NCI-H2171 (cell line): ENCODE data around the gene ZMIZ1.

Source experiments
- DNase-seq: peaks from one replicate; lab custom pipeline; 2025; lab: John Stamatoyannopoulos, UW

The ZMIZ1 gene, protein sequence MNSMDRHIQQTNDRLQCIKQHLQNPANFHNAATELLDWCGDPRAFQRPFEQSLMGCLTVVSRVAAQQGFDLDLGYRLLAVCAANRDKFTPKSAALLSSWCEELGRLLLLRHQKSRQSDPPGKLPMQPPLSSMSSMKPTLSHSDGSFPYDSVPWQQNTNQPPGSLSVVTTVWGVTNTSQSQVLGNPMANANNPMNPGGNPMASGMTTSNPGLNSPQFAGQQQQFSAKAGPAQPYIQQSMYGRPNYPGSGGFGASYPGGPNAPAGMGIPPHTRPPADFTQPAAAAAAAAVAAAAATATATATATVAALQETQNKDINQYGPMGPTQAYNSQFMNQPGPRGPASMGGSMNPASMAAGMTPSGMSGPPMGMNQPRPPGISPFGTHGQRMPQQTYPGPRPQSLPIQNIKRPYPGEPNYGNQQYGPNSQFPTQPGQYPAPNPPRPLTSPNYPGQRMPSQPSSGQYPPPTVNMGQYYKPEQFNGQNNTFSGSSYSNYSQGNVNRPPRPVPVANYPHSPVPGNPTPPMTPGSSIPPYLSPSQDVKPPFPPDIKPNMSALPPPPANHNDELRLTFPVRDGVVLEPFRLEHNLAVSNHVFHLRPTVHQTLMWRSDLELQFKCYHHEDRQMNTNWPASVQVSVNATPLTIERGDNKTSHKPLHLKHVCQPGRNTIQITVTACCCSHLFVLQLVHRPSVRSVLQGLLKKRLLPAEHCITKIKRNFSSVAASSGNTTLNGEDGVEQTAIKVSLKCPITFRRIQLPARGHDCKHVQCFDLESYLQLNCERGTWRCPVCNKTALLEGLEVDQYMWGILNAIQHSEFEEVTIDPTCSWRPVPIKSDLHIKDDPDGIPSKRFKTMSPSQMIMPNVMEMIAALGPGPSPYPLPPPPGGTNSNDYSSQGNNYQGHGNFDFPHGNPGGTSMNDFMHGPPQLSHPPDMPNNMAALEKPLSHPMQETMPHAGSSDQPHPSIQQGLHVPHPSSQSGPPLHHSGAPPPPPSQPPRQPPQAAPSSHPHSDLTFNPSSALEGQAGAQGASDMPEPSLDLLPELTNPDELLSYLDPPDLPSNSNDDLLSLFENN

GRCh38 chr10:79068562-79069324 lies at the start of gene ZMIZ1:
Gene ZMIZ1 (plus strand): TSS chr10:79068966. CDS start chr10:79201633, 132,667 bp downstream.
- DNase-seq, result peak; percentile 40

DNA sequence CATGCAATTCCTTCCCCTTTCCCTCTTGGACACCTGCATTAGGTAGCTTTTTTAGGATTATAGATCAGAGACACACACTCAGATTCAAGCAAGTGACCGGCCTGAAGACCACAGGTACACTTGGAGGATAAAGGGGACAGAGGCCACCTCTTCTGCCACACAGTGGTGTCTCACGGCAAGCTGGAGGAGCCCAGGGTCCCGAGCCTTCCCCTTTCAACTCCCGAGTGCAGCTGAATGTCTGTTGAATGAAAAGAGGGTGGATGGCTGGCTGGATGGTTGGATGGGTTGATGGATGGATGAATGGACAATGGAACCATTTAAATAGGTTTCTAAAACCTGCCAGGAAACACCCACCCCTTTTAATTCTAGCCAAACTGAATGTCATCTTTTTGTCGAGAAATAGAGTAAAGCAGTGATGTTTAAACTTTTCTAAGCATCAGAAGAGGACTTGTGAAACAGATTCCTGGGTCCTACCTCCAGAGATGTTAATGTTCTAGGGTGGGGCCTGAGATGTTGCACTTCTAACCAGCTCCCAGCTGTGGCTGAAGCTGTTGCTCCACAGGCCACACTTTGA lies 49.2 kb upstream of the ZMIZ1 start:
- DNase-seq, result no peak

DNA sequence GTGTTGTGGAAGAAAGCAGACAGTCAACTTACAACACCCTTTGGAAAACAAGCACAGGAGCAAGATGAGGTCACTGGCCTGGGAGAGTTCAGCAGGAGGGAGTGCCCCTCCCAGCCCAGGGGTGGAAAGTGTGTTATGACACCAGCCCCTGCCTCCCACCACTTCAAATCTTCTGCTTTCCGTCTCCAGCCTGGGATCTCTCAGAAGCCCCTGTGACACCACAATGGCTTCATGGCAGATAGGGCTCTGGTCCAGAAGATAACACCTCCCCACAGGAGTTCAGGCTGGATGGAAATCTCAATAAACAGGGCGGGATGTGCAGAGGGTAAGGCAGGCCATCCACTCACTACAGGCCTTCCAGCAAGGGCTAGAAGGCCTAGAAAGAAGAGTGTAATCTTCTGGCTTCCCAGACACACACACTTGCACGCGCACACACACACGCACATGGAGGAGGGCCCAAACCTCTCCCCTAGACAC lies 48.7 kb upstream of the ZMIZ1 start:
- DNase-seq, result no peak

DNA sequence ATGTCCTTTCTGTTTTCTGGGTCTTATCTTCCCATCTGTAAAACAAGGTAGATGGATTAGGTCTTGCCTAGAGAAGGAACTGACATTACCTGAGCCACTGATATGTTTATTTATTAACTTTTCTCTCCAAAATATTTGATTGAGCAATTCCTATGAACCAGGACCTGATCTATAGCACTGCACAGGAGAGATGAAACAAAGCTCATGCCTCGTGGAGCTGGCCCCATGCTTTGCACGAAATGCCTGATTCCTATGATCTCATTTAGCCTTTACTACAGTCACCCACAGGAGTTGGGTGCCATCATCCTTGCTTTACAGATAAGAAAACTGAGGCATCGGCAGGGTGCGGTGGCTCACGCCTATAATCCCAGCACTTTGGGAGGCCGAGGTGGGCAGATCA lies 48.2 kb upstream of the ZMIZ1 start:
- DNase-seq, result no peak

DNA sequence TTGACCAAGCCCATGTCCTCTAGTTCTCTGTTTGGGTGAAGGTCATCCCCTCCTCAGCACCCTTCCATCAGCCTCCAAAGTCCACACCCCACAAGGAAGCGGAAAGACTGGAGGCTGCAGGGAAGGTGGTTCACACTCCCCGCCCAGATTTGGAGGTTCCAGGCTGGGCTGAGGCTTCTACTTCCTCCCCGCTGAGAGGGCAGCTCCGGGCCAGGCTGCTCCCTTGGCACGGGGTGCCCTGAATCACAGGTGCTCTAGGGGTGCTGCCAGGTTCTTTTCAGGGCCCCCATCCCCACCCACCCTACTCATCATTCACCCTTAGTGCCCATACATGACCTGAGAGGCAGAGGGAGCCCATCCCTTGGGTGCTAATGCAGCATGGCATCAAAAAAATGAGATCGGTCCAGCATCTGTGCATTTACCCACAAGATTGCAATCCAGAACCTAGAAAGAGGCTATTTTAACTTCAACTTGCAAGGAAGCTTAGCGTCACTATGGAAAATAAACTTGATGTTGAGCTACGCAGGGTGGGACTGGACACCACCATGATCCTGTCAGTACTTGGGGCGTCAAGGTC lies 47.3 kb upstream of the ZMIZ1 start:
- DNase-seq, result no peak

DNA sequence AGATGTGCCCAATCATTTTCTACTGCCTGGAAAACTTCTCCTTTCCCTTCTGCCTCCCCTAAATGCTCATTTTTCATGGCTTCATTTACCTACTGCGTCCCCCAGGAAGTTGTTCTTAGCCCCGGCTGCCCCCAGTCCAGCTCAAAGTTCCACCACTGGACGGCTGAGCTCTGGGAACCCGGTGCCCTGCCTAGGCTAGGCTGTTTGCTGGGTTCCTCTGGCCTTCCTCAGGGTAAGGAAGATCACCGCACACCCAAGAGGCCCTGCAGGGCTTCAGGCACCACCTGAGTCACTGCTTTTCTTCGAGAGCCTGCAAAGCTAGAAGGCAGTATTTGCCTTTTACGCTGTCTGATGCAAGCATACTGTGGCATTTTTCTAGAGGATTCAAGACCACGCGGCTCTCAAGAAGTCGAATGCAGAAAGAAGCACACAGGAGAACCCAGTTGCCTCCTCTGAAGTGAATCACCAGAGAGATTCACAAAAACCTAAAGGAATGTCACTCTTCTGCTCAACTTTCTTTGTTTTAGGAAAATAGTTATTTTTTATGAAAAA lies 46.7 kb upstream of the ZMIZ1 start:
- no peak for DNase-seq

DNA sequence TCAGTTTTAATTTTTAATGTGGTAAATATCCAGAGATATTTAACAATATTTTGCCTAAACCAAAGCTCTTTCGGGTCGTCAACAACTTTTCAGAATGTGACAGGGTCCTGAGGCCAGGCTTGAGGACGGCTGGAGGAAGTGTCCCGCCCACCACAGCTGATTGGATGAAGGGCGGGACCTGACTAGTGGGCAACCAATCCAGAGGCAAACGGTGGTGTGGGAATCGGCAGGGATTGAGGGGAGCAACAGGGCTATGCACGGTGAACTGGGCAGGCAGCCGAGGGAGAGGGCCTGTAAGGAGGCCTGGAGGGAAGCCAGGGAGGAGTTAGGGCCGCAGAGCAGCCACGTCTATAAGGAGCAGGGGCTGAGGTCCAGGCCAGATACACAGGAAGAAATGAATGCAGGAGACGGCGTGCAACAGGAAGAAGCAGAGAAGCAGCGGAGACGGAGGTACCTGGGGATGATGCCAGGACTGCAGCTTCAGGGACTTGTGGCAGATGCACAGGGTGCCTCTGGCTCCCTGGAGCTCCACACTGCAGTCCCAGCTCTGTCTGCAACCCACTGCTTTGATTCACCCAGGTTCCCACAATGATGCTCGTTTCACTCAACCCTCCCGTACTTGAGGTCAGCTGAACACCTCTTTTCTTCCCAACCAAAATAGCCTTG lies 46.1 kb upstream of the ZMIZ1 start:
- DNase-seq, result peak; percentile 32

GRCh38 chr10:79023240-79024162 lies 45.3 kb upstream of the ZMIZ1 start:
- DNase-seq, result no peak

- DNase-seq, result no peak
These were observed 44.5 kb upstream of the ZMIZ1 start for GRCh38 chr10:79024296-79024695.

DNA sequence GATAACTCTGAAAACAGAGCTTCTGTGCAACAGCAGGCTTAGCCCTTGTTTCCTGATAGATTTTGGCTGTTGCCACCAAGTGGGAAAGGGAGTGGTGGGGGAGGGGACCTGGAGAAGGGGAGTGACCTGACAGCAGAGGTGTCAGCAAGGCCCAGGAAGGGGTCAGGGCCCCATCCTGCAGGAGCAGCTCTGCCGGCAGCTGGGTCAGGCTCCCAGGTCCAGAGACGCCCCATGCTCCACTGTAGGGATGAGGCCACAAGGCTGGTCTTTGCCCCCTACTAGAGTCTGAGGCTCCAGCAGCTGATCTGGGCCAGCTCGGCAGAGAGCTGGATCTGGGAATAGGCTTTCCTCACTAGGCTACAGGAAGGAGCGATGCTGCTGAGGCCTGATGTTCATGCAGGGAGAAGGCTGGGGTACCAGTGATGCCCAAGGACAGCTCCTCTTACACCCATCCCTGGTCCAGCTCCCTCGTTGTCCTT lies 44.0 kb upstream of the ZMIZ1 start:
- DNase-seq, result no peak

GRCh38 chr10:79025199-79025832 lies 43.5 kb upstream of the ZMIZ1 start:
- DNase-seq, result peak; percentile 29

- no peak for DNase-seq
These were observed 42.4 kb upstream of the ZMIZ1 start for GRCh38 chr10:79026341-79026761.

DNA sequence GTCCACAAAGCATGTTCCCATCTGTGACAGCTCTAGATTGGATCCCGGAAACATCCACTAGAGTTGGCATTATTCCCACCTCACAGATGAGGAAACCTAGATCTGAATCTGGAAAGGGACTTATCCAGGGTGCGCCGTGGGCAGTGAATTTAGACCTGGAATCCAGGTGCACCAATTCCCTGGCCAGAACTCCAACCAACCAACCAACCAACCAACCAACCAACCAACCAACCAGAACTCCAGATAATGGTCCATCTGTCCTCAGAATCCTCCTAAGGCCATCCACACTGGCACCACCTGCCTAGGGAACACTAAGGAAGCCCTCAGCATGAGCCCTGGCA lies 42.0 kb upstream of the ZMIZ1 start:
- DNase-seq, result no peak

DNA sequence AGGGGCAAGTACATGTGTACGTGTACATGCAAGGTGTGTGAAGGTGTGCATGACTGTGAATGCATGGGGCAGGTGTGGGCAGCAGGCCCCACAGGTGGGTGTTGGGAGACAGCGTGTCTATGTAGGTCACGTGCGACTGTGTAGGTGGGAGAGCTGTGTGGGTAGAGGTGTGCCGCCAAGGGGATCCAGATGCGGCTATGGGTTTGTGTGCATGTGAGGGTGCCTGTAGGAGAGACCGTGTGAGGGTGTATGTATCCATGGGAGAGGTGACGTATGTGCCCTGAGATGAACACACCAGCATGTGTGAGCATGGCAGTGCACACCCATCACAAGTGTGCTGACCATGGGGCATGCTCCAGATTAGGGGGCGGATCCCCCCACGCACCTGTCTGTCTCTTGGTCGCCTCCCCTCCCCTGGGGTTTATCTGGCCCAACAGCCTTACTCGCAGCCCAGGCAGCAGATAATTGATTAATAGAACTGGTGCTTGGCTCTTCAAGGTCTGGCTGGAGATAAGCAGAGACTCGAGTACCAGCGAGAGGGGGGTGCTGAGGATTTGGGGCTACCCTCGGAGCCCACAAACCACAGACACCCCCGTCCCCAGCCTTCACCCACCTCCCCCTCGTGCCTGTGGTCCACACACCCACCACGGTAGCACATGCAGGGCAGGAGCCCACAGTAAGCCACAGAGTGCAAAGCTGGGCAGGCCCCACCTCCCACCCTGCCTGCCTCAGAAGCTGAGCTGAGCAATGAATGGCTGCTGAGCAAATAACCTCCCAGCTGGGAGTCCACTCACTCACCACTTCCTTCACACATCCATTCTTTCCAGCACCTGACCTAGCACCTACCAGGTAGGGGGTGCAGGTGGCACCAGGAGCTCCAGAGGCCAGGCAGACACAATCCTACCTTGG lies 41.4 kb upstream of the ZMIZ1 start:
- no peak for DNase-seq

GRCh38 chr10:79028056-79028430 lies 40.7 kb upstream of the ZMIZ1 start:
- DNase-seq, result no peak

GRCh38 chr10:79028451-79029010 lies 40.2 kb upstream of the ZMIZ1 start:
- no peak for DNase-seq
